Smooth muscle cell (in vitro differentiated cells): Measurements from ENCODE around the gene PLXNA2. TPM values are rescaled to one million over a fixed set of nuclear protein-coding genes. Genes with fewer than 3 reads are reported as not detected.

Experiments used
- DNase-seq: peaks from one replicate; lab custom pipeline; 2025; ENCODE audit not compliant: unreplicated experiment; lab: John Stamatoyannopoulos, UW
- H2AFZ ChIP-seq: fragments of 200-600 bp; sonication (generic); 2 replicates; pipeline ENCODE4 v1.6.0; 2016; ENCODE audit warnings: antibody characterized with exemption, low read depth, mild to moderate bottlenecking
- H3F3A ChIP-seq: fragments of 200-600 bp; sonication (generic); 2 replicates; pipeline ENCODE4 v1.6.0; 2017; ENCODE audit warnings: antibody characterized with exemption, low read depth
- H3K27ac ChIP-seq: fragments of 200-600 bp; sonication (generic); 2 replicates; pipeline ENCODE4 v1.5.1; 2016; ENCODE audit warnings: low read depth, mild to moderate bottlenecking
- H3K27me3 ChIP-seq: fragments of 200-600 bp; sonication (generic); 2 replicates; pipeline ENCODE4 v1.6.1; 2016; ENCODE audit warnings: low read depth, mild to moderate bottlenecking
- H3K36me3 ChIP-seq: fragments of 200-600 bp; sonication (generic); 2 replicates; pipeline ENCODE4 v1.5.1; 2016; ENCODE audit warnings: low read depth
- H3K4me1 ChIP-seq: fragments of 200-600 bp; sonication (generic); 2 replicates; pipeline ENCODE4 v1.5.1; 2016; ENCODE audit warnings: low read depth
- H3K4me2 ChIP-seq: fragments of 200-600 bp; sonication (generic); 2 replicates; pipeline ENCODE4 v1.6.0; 2016; ENCODE audit warnings: mild to moderate bottlenecking
- H3K4me3 ChIP-seq: fragments of 200-600 bp; sonication (generic); 2 replicates; pipeline ENCODE4 v1.5.1; 2016; ENCODE audit warnings: mild to moderate bottlenecking
- H3K79me2 ChIP-seq: fragments of 200-600 bp; sonication (generic); 2 replicates; pipeline ENCODE4 v1.6.0; 2016; ENCODE audit warnings: low read depth, mild to moderate bottlenecking
- H3K9ac ChIP-seq: fragments of 200-600 bp; sonication (generic); 2 replicates; pipeline ENCODE4 v1.6.0; 2016; ENCODE audit warnings: low read depth
- H3K9me3 ChIP-seq: fragments of 200-600 bp; sonication (generic); replicated peaks from 2 replicates; pipeline ENCODE4 v1.5.1; 2016; ENCODE audit warnings: low read depth
- H4K20me1 ChIP-seq: fragments of 200-600 bp; sonication (generic); 2 replicates; pipeline ENCODE4 v1.6.0; 2016; ENCODE audit warnings: low read depth
- CTCF ChIP-seq: fragments of 200-600 bp; sonication (generic); IDR thresholded peaks from 2 replicates; pipeline ENCODE4 v1.5.1; 2017; ENCODE audit warnings: borderline replicate concordance, mild to moderate bottlenecking, antibody characterized with exemption; ENCODE audit not compliant: insufficient read depth, poor library complexity, severe bottlenecking
- WGBS: methylation state at CpG from one replicate; pipeline ENCODE4 v1.1.7; 2016; ENCODE audit warnings: low lambda C conversion rate; 5-methylcytosine and 5-hydroxymethylcytosine counted together
- polyA plus RNA-seq: library from polyadenylated mRNA; unstranded; fragments of >200 nt; fragmentation: Nextera tagmentation; extraction: Ambion mirVana; gene quantifications from 2 replicates; pipeline ENCODE4 v1.2.1, GENCODE V29; 2016
- total RNA-seq: library from RNA; depleted of rRNA; stranded (reverse); fragments of >200 nt; gene quantifications from 2 replicates; pipeline ENCODE4 v1.2.3, GENCODE V29; 2014

PLXNA2 gene
- total and polyA plus RNA-seq, 2 experiments from 2014 or later: 8.2 to 8.7 TPM

GRCh38 chr1:208154040-208154439, 90.1 kb downstream of the PLXNA2 start:
- Histone ChIP-seq H3K9me3 (no peaks in the 10 kb centered on the region), H3K27me3 (no peaks in the 10 kb centered on the region), H3F3A (peaks cover 2% of the 10 kb centered on the region), H3K36me3 (no peaks in the 10 kb centered on the region), H4K20me1 (peaks cover 23% of the 10 kb centered on the region), H3K27ac (no peak overlapping the region), H3K9ac (no peak overlapping the region), H3K4me1 (peaks cover 40% of the 10 kb centered on the region), H2AFZ (no peak overlapping the region), H3K4me2 (no peak overlapping the region), H3K4me3 (no peak overlapping the region), H3K79me2 (no peaks in the 10 kb centered on the region)
- no peak for DNase-seq
- 85% methylated on average over 7 of the region's 7 CpGs for WGBS
- TF ChIP-seq CTCF: no peak

- no peak overlapping the region for H3K9ac ChIP-seq
- no peaks in the 10 kb centered on the region for H3K27me3 ChIP-seq
- H3K4me1 ChIP-seq: peaks cover 33% of the 10 kb centered on the region
- no peaks in the 10 kb centered on the region for H3K79me2 ChIP-seq
- no peaks in the 10 kb centered on the region for H3K9me3 ChIP-seq
- DNase-seq: no peak
- H3K4me2 ChIP-seq: no peak overlapping the region
- WGBS: 94% methylated on average over 5 of the region's 6 CpGs
- no peak overlapping the region for H3K4me3 ChIP-seq
- H2AFZ ChIP-seq: no peak overlapping the region
- H4K20me1 ChIP-seq: peaks cover 16% of the 10 kb centered on the region
- H3K36me3 ChIP-seq: no peaks in the 10 kb centered on the region
- no peaks in the 10 kb centered on the region for H3F3A ChIP-seq
- no peak overlapping the region for H3K27ac ChIP-seq
- TF ChIP-seq CTCF: no peak
Measured at GRCh38 chr1:208153386-208153785, 90.8 kb downstream of the PLXNA2 start.

- Histone ChIP-seq H3K4me2 (no peak overlapping the region), H3K9me3 (no peaks in the 10 kb centered on the region), H3K4me1 (peaks cover 30% of the 10 kb centered on the region), H3K27me3 (no peaks in the 10 kb centered on the region), H2AFZ (no peak overlapping the region), H3K79me2 (no peaks in the 10 kb centered on the region), H3F3A (no peaks in the 10 kb centered on the region), H4K20me1 (peaks cover 11% of the 10 kb centered on the region), H3K27ac (no peak overlapping the region), H3K4me3 (no peak overlapping the region), H3K36me3 (no peaks in the 10 kb centered on the region), H3K9ac (no peak overlapping the region)
- no peak for TF ChIP-seq CTCF
- no peak for DNase-seq
- 77% methylated on average over 9 of the region's 9 CpGs for WGBS
Measured at GRCh38 chr1:208151728-208152598, 92.2 kb downstream of the PLXNA2 start.
